ENCODE measurements around the gene RAD51AP1. TPM values are rescaled to one million over a fixed set of nuclear protein-coding genes. Genes with fewer than 3 reads are reported as not detected.

The RAD51AP1 gene
- total and polyA plus RNA-seq, 12 donors = 0.35 to 3.4 (median 1.1) TPM

DNA sequence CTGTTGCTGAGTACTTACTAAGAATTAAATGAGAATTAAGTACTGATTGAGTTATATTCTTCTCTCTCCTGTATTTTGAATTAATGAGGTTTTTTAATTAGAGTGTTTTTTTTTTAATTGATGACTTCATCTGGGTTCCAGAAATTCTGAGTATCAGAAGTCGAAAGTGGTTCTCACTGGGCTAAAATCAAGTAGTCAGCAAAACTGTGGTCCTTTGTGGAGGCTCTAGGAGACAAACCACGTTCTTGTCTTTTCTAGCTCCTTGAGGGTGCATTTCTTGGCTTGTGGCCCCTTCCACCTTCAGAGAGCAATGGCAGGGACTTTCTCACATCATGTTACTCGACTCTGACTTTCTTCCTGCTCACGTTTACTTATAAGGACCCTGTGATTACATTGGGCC, 15.3 kb downstream of the RAD51AP1 start:
- 90 to 95% methylated on average over 4 of the region's 4 CpGs for WGBS, 2 donors
- intact Hi-C loops (cut with DNase I) = no loop called here
- Histone ChIP-seq H3K4me1 (peaks cover 0 to 19% (median 0%) of the 10 kb centered on the region in 9 donors), H3K4me3 (no peak overlapping the region), H3K9me3 (no peaks in the 10 kb centered on the region), H3K27ac (no peak overlapping the region), H3K27me3 (no peaks in the 10 kb centered on the region), H3K36me3 (peaks cover 0 to 21% (median 0%) of the 10 kb centered on the region in 9 donors)
- ATAC-seq = no peak
- DNase-seq = no peak
- TF ChIP-seq, protein P1, sequence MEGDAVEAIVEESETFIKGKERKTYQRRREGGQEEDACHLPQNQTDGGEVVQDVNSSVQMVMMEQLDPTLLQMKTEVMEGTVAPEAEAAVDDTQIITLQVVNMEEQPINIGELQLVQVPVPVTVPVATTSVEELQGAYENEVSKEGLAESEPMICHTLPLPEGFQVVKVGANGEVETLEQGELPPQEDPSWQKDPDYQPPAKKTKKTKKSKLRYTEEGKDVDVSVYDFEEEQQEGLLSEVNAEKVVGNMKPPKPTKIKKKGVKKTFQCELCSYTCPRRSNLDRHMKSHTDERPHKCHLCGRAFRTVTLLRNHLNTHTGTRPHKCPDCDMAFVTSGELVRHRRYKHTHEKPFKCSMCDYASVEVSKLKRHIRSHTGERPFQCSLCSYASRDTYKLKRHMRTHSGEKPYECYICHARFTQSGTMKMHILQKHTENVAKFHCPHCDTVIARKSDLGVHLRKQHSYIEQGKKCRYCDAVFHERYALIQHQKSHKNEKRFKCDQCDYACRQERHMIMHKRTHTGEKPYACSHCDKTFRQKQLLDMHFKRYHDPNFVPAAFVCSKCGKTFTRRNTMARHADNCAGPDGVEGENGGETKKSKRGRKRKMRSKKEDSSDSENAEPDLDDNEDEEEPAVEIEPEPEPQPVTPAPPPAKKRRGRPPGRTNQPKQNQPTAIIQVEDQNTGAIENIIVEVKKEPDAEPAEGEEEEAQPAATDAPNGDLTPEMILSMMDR (IDR thresholded peaks at IDR 0.05) = no peak

DNA sequence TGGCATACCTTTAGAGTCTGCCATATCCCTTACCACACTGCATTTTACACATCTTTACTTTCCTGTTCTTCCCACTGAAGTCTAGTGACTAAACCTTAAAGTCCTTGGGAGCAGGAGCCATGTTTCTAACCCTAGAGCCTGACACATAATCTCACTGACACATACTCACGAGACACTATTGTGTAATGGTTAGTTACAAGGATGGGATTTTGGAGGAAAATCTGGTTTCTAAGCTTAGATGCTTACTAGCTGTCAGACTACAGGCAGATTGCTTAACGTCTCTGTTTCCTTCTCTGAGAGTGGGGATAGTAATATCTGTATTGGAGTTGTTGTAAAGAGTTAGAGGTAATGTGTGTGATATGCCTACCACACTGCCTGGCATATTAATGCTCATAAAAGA, 17.1 kb downstream of the RAD51AP1 start:
- H3K27ac ChIP-seq = peak overlapping the region in 1 of 10 donors; percentile 66
- no peak for ATAC-seq
- TF ChIP-seq, protein P1 (IDR thresholded peaks at IDR 0.05) = no peak
- H3K4me1 ChIP-seq = peaks cover 0 to 19% (median 0%) of the 10 kb centered on the region in 9 donors
- no peak for DNase-seq
- peaks cover 0 to 13% (median 0%) of the 10 kb centered on the region in 9 donors for H3K36me3 ChIP-seq
- intact Hi-C loops (cut with DNase I) = no loop called here
- H3K4me3 ChIP-seq = no peak overlapping the region
- H3K9me3 ChIP-seq = no peaks in the 10 kb centered on the region
- H3K27me3 ChIP-seq = no peaks in the 10 kb centered on the region
- WGBS, 2 donors = 88 to 92% methylated on average over 2 of the region's 2 CpGs

DNA sequence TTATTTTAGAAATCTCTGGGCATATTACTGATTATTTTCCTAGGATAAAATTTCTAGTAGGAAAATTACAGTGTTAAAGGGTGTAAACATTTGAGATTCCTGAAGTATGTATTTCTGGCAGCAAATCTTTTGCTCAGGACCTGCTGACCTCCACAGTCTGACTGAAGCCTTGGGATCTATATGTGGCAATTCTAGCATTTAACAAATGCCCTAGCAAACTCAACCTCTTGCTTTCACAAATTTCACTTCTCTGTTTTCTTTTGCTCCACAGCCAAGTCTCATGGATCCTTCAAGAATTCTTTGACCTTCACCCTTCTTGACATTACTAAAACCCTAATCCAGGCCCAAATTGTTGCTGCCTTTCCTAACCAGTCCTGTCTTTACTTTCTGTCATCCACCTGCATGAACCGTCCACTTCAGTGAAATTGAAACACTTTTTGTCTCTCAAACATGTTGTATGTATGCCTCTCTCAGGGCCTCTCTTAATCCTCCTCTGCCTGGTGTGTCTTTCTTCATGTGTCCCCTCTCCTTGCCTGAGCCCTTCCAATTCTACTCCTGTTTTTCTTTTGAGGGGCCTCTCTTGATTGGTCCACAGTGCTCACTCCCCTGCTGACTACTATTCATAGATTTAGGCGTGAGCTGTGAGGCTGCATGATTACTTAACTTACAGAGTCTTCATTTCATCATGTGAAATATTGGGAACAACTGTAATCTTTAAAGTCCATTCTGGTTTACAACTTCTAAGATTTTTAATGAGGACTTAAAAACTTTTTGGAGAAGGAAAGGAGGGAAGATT, 18.2 kb downstream of the RAD51AP1 start:
- Histone ChIP-seq H3K4me1 (peaks cover 0 to 23% (median 3%) of the 10 kb centered on the region in 9 donors), H3K4me3 (no peak overlapping the region), H3K27ac (peak overlapping the region in 6 of 10 donors; percentile 9 to 66 (median 29)), H3K9me3 (no peaks in the 10 kb centered on the region), H3K36me3 (peaks cover 0 to 13% (median 0%) of the 10 kb centered on the region in 9 donors), H3K27me3 (peaks cover 0 to 4% (median 0%) of the 10 kb centered on the region in 7 donors)
- WGBS, 2 donors = 72 to 76% methylated on average over 2 of the region's 2 CpGs
- DNase-seq (no peak), ATAC-seq (peak in 5 of 8 donors; percentile 38 to 86 (median 75))
- intact Hi-C loops (cut with DNase I) = no loop called here
- TF ChIP-seq, protein P1 (IDR thresholded peaks at IDR 0.05) = no peak

DNA sequence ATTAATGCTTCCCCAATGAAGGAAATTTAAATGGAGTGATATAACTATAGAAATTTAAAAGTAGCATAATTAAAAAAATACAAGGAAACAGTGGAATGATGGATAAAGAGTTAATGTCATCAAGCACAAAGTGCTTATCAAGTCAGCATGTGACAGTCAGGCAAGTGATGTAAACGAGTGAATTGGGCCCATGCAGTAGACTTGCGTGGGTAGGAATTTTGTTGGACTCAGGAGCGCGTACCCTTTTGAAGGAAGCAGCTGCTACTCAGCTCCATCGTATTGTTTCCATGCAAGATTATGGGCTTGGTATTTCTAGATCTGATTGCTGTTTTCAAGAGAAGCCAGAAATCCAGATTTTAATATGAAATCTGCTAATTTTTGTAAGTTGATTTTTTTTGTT, 18.9 kb downstream of the RAD51AP1 start:
- Histone ChIP-seq H3K27ac (peak overlapping the region in 1 of 10 donors; percentile 56), H3K9me3 (no peaks in the 10 kb centered on the region), H3K4me3 (no peak overlapping the region), H3K4me1 (peaks cover 0 to 29% (median 3%) of the 10 kb centered on the region in 9 donors), H3K36me3 (peaks cover 0 to 12% (median 0%) of the 10 kb centered on the region in 9 donors), H3K27me3 (peaks cover 0 to 7% (median 0%) of the 10 kb centered on the region in 7 donors)
- DNase-seq (no peak), ATAC-seq (no peak)
- intact Hi-C loops (cut with DNase I) = no loop called here
- 50 to 63% methylated on average over 5 of the region's 5 CpGs for WGBS, 2 donors
- TF ChIP-seq, protein P1 (IDR thresholded peaks at IDR 0.05) = no peak

All from heart right ventricle (tissue), 16 donors.